Stimulated activated CD4-positive, alpha-beta T cell treated with anti-CD3 and anti-CD28 coated beads, Interleukin-1b, Interleukin-23, amount 100 ng/mL, for 24 hours (primary cell): Measurements from ENCODE around the gene AGAP3.

Experiments
- DNase-seq, 4 experiments: peaks; one replicate each; pipeline ENCODE4 v3.0.0-alpha.2; 2020; ENCODE audit warnings: low read depth in 4 of 4, low spot score in 1 of 4

The AGAP3 gene

GRCh38 chr7:151087245-151088018 is 1.2 kb downstream of the AGAP3 start:
- DNase-seq, result no peak

- no peak for DNase-seq
Observed at GRCh38 chr7:151088019-151088855, 2.0 kb downstream of the AGAP3 start.

- no peak for DNase-seq
Observed at GRCh38 chr7:151088856-151089699, 2.8 kb downstream of the AGAP3 start.

- DNase-seq, result no peak
Observed at GRCh38 chr7:151089893-151090730, 3.8 kb downstream of the AGAP3 start.

DNA sequence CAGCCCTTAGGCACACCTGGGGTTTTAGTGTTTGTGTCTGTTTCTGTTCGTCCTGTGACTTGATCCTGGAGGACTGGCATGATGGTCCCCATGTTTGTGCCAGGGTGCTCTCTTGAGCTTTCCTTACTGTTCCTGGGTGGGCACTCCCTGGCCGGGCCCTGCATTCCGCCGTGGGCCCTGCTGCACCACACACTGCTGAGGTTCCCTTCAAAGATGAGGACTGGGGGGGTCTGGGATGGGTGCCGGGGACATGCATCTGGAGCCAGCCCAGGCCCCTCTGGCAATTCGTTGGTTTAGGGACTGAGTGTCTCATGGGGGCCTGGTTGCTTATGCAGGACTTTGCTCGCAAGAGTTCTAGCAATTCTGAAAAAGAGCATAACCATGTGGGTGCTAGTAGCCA is 4.7 kb downstream of the AGAP3 start:
- no peak for DNase-seq

GRCh38 chr7:151091431-151091830 is 5.2 kb downstream of the AGAP3 start:
- no peak for DNase-seq

DNA sequence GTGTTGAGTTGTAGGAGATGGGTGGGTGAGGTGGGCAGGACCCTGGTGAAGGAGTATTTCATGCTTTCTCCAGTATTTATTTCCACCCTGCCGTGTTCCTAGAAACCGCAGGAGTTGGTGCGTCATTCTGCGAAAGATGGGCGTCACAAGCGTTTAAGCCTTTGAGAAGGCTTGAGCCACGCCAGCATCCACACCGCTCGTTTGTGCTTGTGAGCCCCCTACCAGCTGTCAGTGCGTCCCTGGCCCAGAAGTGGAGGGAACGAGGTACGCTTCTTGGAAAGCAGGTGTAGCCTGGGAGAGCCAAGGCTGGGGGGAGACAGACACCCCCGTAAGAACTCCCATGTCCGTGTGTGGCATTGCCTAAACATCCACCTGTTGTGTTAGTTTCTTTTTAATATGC is 5.7 kb downstream of the AGAP3 start:
- no peak for DNase-seq

GRCh38 chr7:151093748-151094147 is 7.5 kb downstream of the AGAP3 start:
- no peak for DNase-seq

DNA sequence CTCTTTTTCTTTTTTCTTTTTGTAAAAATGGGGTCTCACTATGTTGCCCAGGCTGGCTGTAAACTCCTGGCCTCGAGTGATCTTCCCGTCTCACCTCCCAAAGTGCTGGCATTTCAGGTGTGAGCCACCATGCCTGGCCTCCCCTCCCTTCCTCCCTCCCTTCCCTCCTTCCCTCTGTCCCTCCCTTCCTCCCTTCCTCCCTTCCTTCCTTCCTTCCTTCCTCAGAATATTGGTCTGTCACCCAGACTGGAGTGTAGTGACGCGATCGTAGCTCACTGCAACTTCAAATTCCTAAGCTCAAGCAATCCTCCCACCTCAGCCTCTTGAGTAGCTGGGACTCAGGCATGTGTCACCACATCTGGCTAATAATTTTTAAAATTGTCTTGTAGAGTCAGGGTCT is 8.4 kb downstream of the AGAP3 start:
- no peak for DNase-seq

DNA sequence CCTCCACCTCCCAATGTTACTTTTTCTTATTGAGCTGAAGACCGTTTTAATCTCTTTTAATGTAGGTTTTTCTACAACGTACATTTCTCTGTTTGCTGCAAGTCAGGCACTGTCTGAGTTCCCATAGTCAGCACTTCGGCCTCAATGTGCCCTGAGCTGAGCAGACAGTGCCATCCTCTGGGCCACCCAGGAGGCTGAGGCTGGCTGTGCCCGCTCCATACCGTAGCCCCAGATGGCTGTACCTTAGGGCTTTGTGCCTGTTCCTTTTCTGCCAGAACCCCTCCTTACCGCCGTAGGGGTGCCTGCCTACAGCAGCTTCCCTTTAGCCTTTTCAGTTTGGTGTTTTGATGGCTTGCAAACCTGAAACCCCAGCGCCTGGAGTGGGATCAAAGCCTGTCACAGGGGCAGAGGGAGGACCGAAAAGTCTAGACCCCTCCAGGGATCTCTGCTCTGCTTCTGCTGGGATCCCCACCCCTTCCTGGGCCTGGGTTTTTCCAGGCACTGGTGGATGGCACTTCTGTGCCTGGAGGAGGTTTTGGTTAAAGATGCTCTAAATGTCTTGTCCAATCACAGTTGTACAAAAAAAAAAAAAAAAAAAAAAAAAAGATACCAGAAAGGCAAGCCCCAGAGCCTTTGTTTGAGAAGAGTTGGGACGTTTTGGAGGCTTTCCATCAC is 9.0 kb downstream of the AGAP3 start:
- no peak for DNase-seq

DNA sequence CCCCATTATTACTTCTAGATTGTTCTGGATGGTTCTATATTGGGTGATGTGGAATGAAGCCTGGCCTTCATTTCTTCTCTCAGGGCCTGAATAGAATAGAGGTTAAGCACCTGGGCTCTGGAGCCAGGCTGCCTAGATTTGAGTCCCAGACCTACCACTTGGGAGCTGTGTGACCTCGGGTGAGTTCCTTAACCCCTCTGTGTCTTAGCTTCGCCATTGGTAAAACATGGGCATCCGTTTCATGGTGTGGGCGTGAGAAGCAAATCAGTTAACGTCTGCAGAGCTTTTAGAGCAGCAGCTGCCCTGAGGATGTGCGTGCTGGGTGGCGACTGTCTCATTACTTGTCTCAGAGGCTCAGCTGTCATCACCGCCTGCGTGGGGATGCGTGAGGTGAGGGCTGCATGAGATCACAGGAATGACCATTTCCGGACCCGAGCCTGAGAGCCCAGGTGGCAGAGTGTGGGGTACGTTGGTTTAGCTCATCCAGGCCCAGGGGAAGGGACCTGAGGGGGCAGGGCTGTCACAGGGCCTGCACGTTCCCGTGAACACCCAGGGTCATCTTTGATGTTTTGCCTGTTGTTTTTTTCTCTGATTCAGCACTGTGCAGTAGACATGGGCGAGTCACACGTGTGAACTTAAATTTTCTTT is 9.7 kb downstream of the AGAP3 start:
- DNase-seq, result no peak

DNA sequence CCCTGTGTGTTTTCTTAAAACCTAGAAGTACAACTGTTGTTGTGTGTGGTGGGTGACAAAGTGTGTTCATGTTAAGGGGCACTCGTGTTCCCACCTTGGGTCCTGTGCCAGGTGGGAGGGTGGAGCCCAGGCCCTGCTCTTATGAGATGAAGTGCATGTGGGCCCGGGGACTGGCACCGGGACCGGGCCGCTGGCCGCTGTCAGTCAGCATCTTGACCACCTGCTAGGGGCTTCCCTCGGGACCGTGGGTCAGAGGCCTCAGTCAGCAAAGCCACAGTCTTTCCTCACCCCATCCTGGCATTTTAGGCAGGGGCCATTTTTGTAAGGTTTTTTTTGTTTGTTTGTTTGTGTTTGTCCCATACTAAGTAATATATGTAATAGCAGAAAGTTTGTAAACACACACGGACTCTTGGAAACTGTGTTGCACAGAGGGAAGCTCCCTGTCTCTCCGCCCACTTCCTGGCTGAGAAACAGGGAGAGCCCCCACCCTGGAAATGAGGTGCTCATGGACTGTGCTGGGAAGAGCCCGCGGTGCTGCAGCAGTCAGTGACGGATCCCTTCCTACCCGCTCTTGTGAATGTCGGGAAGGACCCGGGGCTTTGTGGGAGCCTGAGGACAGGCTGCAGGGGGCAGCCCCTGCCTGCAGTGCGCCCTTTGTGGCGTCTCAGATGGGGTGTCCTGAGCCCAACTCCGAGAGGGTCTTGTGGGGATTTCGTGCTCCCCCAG is 13.4 kb downstream of the AGAP3 start:
- DNase-seq, result no peak

DNA sequence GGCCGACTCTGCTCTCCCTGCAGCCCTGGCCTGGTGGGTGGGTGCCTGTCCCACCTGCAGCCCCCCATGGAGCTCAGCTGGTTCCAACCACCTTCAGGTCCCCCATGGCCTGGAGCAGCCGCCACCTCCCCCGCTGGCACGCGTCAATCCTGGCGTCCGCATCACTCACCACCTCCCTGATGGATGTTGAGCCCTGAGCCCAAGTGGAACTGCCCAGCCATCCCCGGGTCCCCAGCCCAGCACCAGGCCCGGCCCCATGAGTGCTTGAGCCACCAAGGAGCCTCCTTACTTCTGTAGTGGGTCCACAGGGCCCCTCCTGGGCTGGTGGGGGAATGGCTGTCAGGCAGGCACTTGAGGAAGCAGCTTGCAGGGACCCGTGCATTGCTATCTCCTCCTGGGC is 14.6 kb downstream of the AGAP3 start:
- DNase-seq, result no peak

DNA sequence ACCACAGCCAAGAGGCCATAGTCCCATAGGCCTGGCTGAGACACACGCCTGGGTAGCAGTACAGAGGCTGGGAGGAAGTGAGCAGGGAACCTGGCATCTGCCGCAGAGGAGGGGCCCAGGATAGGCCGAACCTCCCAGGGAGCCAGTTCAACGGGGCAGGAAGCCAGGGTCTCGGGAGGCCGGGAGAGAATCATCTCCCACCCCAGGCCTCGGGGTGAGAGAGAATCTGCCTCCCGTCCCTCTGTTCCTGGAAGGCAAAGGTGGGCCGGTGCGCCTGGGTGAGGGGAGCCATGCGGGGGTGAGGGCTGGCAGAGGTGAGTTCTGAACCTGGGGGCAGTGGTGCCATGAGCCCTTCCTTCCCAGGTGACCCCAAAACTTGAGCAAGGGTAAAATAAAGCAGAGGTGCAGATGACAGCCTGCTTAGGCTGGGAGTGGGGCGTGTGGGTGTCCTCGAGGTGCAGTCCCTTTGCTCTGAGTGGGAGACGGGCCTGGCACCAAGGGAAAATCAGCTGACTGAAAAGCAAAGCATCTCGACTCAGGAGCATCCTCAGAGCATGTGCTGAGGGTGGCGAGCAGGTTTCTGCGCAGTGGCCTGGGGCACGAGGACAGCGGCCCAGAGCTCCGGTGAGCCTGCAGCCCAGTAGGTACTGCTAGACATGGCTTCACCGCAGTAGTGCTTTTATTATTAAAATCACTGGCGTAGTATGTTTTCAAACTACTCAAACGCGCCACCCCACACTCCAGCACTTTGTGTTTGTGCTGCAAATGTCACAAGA is 15.5 kb downstream of the AGAP3 start:
- DNase-seq, result no peak

DNA sequence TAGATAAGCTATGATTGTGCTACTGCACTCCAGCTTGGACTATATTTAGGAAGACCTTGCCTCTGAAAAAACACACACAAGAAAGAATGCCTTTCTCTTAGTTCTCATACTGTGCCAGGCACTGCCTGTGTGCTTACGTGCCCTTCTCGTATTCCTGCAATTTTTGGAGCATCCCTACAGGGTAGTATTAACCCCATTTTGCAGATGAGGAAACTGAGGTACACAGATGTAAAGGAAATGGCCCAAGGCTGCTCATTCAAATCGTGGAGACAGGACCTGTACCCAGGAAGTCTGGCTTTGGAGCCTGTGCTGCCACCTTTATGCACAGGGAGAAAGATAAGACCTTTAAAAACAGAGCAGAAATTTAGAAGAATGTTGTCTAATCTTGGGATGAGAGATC is 16.7 kb downstream of the AGAP3 start:
- DNase-seq, result no peak

DNA sequence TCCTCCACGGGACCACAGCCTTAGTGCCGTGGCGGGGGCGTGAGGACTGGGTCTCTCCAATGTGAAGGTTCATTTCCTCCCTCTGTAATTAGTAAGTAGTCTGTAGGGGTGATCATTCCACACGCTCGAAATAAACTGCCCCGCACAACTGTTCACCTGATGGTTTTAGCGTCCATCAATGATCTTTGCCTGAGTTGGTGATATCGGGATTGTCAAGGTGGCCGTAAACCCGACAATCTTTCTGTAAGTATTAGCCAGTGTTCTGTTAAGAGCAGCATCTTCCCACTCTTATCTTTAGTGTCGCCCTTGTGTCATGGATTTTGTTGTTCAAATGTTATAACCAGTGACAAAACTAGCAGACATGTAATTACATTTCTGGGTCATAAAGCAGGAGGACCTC is 17.7 kb downstream of the AGAP3 start:
- DNase-seq, result no peak

- DNase-seq, result no peak
Observed at GRCh38 chr7:151104411-151105235, 18.3 kb downstream of the AGAP3 start.
